Embryonic facial prominence (tissue), 1 donor: Measurements from ENCODE around the gene PXT1.

Experiments
- DNase-seq: peaks from one replicate; pipeline ENCODE4 v3.0.0-alpha.2; 2016; ENCODE audit errors: extremely low spot score

Gene PXT1

DNA sequence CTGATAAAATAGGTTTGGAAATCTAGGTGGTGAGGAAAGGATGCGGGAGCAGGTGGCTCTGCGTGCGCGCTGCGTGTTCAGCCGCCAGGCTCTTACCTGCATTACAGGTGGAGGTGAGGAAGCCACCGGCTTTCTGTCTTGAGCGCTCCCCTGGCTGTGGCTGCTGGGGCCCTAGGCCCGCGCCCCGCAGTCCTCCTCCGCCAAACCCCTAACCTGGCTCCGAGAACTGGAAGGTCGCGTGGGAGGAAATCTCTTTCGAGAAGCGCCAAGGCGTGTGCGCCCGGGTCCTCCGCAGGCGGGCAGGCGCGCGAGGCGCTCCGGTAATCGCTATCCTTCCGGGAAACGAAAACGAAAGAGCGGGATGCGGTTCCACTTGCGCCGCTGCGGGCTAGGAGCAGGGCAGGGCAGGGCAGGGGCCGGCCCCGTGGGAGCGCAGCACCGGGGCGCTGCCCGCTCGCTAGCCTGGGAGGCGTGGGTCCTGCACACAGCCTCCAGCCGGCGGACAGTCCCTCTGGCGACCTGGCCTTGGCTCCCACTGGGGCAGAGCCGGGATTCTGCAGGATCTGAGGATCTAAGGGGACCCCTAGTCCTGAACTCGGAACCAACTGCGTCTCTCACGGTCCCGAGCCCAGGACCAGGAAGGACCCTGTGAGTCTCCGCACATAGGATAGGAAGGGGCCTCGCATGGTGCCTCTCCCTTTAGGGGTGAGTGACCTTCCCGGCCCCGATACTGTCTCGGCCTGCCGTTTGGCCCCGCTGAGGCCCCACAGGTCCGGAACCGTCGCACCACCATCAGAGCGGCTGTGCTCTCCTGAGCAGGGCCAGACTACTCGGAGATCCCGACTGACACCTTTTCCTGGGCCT lies 55.0 kb downstream of the PXT1 start, which contains the start of gene ETV7:
ETV7 (minus strand) TSS at position 230 of the 864 bp plus-strand sequence; CDS start at position 102, 128 bp downstream.
- no peak for DNase-seq

- no peak for DNase-seq
Measured at GRCh38 chr6:36386495-36387439, 55.9 kb downstream of the PXT1 start.

GRCh38 chr6:36384095-36384494 lies 58.6 kb downstream of the PXT1 start:
- DNase-seq: no peak

DNA sequence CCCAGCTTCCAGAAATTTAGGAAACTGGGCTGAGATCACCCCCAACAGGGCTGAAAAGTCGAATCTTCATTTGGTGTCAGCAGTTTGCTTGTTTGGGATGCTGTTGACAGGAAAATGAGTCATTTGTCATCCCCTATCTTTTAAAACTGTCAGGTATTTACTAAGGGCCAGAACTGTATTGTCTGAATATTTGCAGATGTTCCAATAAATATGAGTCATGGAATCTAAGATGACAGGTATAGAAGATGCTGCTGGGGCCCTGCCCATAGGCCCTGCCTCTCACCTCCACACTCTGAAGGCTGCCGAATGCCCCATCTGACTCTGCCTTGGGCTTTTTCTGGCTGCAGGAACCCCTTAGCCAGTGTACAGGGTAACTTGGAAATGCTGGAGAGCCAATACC lies 59.0 kb downstream of the PXT1 start:
- no peak for DNase-seq

- no peak for DNase-seq
Measured at GRCh38 chr6:36382976-36383375, 59.7 kb downstream of the PXT1 start.

DNA sequence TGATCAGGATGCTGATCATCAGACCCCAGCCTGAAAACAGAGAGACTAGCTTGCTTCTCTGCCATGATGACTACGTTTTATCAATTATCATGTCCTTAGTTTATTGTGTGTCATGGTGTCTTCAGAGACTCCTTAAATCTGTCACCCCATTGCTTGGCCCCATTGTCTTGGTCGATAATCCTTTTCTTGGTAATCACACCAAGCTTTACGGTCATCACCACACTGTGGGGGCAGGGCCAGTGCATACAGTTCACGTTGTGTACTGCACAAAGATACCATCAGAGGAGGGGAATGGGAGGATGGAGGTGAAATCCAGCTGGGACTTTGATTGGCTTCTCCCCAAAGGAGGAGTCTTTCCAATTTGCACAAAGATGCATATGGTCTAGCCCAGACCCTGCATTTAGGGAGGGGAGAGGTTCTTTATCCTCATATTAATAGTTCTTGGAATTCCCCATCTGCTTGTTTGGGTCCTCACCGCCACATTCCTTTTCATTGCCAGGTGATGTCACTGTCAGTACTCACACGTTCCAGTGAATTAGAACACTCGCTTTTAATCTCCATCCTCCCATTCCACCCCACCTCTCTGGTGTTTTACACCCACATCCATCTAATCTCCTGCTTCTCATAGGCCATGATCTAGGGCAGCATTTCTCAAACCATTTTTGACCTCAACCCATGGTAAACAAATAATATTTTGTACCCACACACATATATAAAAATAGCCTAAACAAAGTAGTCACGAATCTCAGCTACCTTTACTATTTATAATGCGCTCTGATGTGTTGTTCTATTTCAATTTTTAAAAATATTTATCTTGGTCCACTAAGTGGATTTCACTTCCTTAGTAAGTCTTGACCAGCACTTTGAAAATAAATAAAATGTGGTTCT lies 60.9 kb downstream of the PXT1 start:
- DNase-seq: no peak

DNA sequence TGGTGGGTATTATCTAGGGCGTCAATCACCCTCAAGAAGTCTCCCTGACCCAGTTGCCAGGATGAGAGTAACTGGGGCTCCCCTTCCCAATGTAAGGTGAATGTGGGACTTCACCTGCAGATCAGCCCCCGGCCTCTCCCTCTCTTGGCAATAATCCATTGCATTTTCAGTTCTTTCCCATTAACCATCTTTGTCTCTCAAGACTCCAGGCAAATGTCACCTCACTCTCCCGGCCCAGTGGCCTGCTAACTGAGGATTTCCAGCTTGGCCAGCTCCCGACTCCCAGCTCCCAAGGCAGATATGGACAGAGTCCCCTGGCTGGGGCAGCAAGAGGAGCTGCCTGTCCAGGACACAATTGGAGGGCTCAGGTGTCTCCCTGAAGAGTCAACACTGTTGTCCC lies 62.5 kb downstream of the PXT1 start:
- no peak for DNase-seq

DNA sequence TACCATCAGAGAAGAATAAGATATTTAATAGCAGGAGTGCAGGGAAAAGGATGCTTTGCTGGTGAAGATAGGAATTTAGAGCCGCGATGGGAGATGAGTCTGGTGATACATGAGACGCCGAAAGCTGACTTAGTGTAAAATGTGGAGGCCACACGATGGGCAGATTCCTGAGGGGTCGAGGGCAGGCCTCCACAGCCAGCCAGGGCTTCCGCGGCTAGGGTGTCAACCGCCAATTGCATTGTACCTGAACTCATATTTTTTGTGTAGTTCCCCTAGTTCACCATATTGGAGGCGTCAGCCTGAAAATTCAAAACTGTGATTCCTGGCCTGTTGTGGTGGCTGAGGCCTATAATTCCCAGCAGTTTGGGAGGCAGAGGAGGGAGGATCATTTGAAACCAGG lies 63.7 kb downstream of the PXT1 start:
- no peak for DNase-seq

GRCh38 chr6:36378243-36378920 lies 64.3 kb downstream of the PXT1 start:
- no peak for DNase-seq

DNA sequence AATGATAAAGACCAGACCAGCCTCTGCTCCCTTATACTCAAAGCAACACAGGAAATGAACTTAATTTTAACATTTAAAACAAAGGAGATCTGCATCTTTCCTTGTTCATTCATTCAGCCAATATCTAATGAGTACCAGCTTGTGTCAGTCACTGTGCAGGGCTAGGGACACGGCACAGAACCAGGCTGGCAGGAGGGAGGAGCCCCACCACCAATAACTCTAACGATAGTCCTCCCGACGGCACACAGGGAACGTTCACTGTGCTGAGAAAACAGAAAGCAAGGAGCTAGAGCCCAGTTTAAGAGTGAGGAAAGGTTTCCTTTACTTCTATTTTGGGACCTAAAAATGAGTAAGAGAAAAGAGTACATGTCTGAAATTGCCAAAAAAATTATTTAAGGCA lies 65.1 kb downstream of the PXT1 start:
- DNase-seq: no peak

GRCh38 chr6:36376742-36377141 lies 65.9 kb downstream of the PXT1 start:
- DNase-seq: no peak

GRCh38 chr6:36376183-36376582 lies 66.5 kb downstream of the PXT1 start:
- DNase-seq: no peak

- no peak for DNase-seq
Measured at GRCh38 chr6:36375644-36376155, 67.0 kb downstream of the PXT1 start.

DNA sequence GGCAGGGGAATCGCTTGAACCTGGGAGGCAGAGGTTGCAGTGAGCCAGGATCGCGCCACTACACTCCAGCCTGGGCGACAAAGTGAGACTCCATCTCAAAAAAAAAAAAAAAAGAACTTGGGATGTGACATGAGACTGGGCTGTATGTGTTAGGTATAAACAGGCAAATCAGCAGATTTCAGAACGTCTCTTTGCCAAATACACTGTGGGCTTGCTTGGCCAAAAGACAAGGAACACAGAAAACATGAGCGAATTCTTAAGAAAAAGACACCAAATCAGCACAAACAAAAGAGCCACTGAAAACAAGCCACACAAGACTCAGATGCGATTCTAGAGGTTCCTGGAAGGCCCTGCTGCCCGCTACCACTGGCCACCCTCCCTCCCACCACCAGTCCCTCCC lies 67.7 kb downstream of the PXT1 start:
- no peak for DNase-seq

GRCh38 chr6:36374194-36374593 lies 68.5 kb downstream of the PXT1 start:
- DNase-seq: no peak

DNA sequence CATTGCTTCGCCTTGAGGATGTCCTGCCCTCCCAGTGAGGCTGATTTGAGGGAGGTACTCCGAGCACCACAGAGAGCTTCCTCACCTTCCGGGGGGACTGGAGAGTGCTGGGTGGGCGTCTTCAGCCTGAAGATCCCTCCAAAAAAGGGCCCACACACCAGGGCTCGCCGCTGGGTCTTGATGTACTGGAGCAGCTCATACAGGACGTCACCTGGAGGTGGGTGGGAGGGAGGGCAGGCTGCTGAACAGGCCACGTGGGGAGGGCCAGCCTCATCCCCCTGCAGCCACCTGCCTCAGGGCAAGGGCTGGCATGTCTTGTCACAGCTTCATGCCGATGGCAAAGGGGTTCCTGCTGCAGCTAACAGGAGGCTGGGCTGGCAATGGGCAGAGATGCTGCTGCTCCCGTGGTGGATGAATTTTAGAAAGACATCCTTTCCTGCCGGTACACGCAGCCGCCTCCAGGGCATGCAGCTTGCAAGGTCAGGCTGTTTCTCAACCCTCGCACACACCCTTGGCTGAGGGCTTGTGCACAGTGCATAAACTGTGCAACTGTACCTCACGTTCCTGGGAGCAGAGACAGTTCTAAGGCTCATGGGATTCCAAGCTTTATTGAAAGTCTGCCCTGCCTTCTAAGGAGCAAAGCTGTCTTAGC lies 69.2 kb downstream of the PXT1 start:
- no peak for DNase-seq

- no peak for DNase-seq
Measured at GRCh38 chr6:36372088-36372487, 70.6 kb downstream of the PXT1 start.

GRCh38 chr6:36371211-36371610 lies 71.4 kb downstream of the PXT1 start:
- DNase-seq: no peak

DNA sequence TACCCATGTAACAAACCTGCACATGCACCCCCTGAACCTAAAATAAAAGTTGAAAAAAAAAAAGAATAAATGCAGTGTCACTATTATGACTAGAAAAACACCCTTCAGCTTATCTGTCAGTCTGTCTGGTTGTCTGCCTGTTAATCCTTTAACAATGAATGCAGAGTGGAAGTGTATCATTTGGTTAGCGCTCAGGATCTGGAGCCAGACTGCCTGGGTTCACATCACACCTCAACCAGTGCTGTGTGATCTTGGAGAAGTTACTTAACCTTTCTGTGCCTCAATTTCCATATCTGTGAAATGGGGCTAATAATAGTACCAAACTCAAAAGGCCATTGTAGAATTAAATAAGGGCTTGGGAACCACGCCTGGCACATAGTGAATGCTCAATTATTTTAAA lies 72.0 kb downstream of the PXT1 start:
- DNase-seq: no peak
